ENCODE data around the gene EYA2.

Gene EYA2

GRCh38 chr20:46978951-46979491, 84.4 kb downstream of the EYA2 start:
- TF ChIP-seq CTCF (IDR thresholded peaks at IDR 0.05; ENCODE audit: insufficient read depth, low read length, missing control alignments): no peak
- no peak overlapping the region for H3K4me3 ChIP-seq (ENCODE audit: low read depth, low read length)
- DNase-seq (ENCODE audit: low read depth, low spot score): no peak
- ChIA-PET CTCF (no interaction called here), POLR2A (no interaction called here)

GRCh38 chr20:46979603-46980241, 85.1 kb downstream of the EYA2 start:
- CTCF ChIA-PET: no interaction called here
- DNase-seq (ENCODE audit: low read depth, low spot score): no peak
- POLR2A ChIA-PET: no interaction called here
- H3K4me3 ChIP-seq (ENCODE audit: low read depth, low read length): no peak overlapping the region
- no peak for TF ChIP-seq CTCF (IDR thresholded peaks at IDR 0.05; ENCODE audit: insufficient read depth, low read length, missing control alignments)

- ChIA-PET CTCF (no interaction called here), POLR2A (no interaction called here)
- no peak for TF ChIP-seq CTCF (IDR thresholded peaks at IDR 0.05; ENCODE audit: insufficient read depth, low read length, missing control alignments)
Measured at GRCh38 chr20:46981184-46981583, 86.5 kb downstream of the EYA2 start.

GRCh38 chr20:46983466-46983865, 88.8 kb downstream of the EYA2 start:
- no peak for TF ChIP-seq CTCF (IDR thresholded peaks at IDR 0.05; ENCODE audit: insufficient read depth, low read length, missing control alignments)
- DNase-seq (ENCODE audit: low read depth, low spot score): no peak
- H3K4me3 ChIP-seq (ENCODE audit: low read depth, low read length): no peak overlapping the region
- POLR2A ChIA-PET: no interaction called here
- CTCF ChIA-PET: no interaction called here

More at GRCh38 chr20:46981184-46981583, 86.5 kb downstream of the EYA2 start:
- no peak for DNase-seq (ENCODE audit: low read depth, low spot score)
- H3K4me3 ChIP-seq (ENCODE audit: low read depth, low read length): no peak overlapping the region

- ChIA-PET POLR2A (no interaction called here), CTCF (no interaction called here)
- TF ChIP-seq CTCF (IDR thresholded peaks at IDR 0.05; ENCODE audit: insufficient read depth, low read length, missing control alignments): no peak
- DNase-seq (ENCODE audit: low read depth, low spot score): no peak
- H3K4me3 ChIP-seq (ENCODE audit: low read depth, low read length): no peak overlapping the region
Measured at GRCh38 chr20:46984405-46984804, 89.8 kb downstream of the EYA2 start.

GRCh38 chr20:46985250-46985649, 90.6 kb downstream of the EYA2 start:
- ChIA-PET POLR2A (no interaction called here), CTCF (no interaction called here)
- no peak for TF ChIP-seq CTCF (IDR thresholded peaks at IDR 0.05; ENCODE audit: insufficient read depth, low read length, missing control alignments)
- DNase-seq (ENCODE audit: low read depth, low spot score): no peak
- H3K4me3 ChIP-seq (ENCODE audit: low read depth, low read length): no peak overlapping the region

All from AG04449 (cell line).